HG03342 (cell line): ENCODE results near the gene SPATA17.

ENCODE experiments used
- ATAC-seq: cut with Tn5 transposase; IDR thresholded peaks from one replicate; pipeline ENCODE4 v1.9.1; 2021; ENCODE audit warnings: mild to moderate bottlenecking, moderate library complexity; ENCODE audit not compliant: unreplicated experiment

The SPATA17 gene

GRCh38 chr1:217910203-217910602 lies 279.1 kb downstream of the SPATA17 start:
- no peak for ATAC-seq

- no peak for ATAC-seq
Measured at GRCh38 chr1:217910791-217911320, 279.7 kb downstream of the SPATA17 start.

- no peak for ATAC-seq
Measured at GRCh38 chr1:217911908-217912307, 280.8 kb downstream of the SPATA17 start.

GRCh38 chr1:217917281-217917887 lies 286.2 kb downstream of the SPATA17 start:
- ATAC-seq, result no peak

- no peak for ATAC-seq
Measured at GRCh38 chr1:217919683-217920388, 288.7 kb downstream of the SPATA17 start.
